Stimulated activated naive CD8-positive, alpha-beta T cell treated with anti-CD3 and anti-CD28 coated beads, Interleukin-15, amount 100 ng/mL, for 72 hours (primary cell): ENCODE measurements around the gene ARSG.
"Not testable (repeated sequence)": the region's sequence is repeated elsewhere in the genome, so short reads cannot be mapped to it uniquely, and the experiment has no call there.

Experiments
- ATAC-seq: fragments of 150-1000 bp; cut with Tn5 transposase; 2 replicates; pipeline ENCODE4 v1.10.0; 2021; ENCODE audit warnings: mild to moderate bottlenecking, moderate library complexity
- DNase-seq, 2 donors: peaks; one replicate each; pipeline ENCODE4 v3.0.0; 2021 to 2022
- H3K27ac Mint-ChIP-seq, 2 donors: one replicate each; pipeline ENCODE4 v1.8.0; 2022; ENCODE audit warnings: mild to moderate bottlenecking in 2 of 2, mixed read lengths in 2 of 2, moderate library complexity in 2 of 2
- H3K27me3 Mint-ChIP-seq: one replicate; pipeline ENCODE4 v1.8.0; 2022; ENCODE audit warnings: mixed read lengths
- H3K4me1 Mint-ChIP-seq: one replicate; pipeline ENCODE4 v1.8.0; 2022; ENCODE audit warnings: mild to moderate bottlenecking, mixed read lengths
- H3K4me3 Mint-ChIP-seq, 2 donors: one replicate each; pipeline ENCODE4 v1.8.0; 2022; ENCODE audit warnings: mild to moderate bottlenecking in 2 of 2, mixed read lengths in 2 of 2, moderate library complexity in 1 of 2
- H3K9me3 Mint-ChIP-seq, 2 donors: one replicate each; pipeline ENCODE4 v1.8.0; 2022; ENCODE audit warnings: mixed read lengths in 2 of 2

Gene ARSG

DNA sequence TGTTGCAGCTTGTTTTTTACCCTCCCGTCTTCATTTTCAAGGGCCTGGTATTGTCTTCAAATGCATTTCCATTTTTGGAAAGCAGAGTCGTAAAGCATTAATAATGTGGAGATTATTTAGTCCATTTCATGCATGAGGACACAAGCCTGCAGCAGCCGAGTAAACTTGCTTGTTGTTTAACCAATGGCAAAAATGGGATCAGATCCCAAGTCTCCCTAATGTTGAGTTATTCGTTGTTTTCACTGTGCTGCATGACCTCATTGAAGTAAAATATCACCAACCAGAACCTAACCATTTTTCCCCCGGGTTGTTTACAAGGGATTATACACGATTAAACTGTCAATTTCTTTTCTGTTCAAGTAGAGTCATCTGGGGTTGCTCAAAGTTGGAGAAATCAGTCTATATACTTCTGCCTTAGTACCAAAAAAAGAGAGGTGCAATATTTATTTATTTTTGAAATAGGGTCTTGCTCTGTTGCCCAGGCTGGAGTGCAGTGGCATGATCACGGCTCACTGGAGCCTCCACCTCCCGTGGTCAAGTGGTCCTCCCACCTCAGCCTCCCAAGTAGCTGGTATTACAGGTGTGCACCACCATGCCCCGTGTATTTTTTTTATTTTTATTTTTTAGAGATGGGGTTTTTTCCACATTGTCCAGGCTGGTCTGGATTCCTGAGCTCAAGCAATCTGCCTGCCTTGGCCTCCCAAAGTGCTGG lies 31.1 kb upstream of the ARSG start:
- Mint-ChIP-seq H3K4me3 (peak overlapping the region in 1 of 2 donors; percentile 77), H3K9me3 (no peaks in the 10 kb centered on the region), H3K27me3 (no peaks in the 10 kb centered on the region), H3K4me1 (peaks cover 74% of the 10 kb centered on the region), H3K27ac (no peak overlapping the region)
- no peak for ATAC-seq
- DNase-seq = no peak

DNA sequence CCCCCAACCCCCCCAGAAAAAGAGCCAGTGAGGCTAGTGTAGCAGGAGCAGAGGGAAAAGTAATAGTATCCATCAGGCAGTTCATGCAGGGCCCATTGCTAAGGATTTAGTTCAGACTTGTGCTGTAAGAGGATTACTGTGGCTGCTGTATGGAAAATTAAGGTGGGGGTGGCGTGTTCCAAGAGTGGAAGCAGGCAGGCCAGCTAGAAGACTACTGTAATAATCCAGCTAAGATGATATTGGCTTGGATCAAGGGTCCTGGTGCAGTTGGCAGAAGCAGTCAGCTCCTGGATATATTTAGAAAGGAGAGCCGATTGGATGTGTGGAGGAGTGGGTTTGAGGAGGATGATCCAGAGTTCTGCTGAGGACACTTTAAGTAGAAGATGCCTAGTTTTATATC lies 28.8 kb upstream of the ARSG start:
- H3K4me3 Mint-ChIP-seq, H3K27ac Mint-ChIP-seq, H3K9me3 Mint-ChIP-seq: not testable (repeated sequence)

DNA sequence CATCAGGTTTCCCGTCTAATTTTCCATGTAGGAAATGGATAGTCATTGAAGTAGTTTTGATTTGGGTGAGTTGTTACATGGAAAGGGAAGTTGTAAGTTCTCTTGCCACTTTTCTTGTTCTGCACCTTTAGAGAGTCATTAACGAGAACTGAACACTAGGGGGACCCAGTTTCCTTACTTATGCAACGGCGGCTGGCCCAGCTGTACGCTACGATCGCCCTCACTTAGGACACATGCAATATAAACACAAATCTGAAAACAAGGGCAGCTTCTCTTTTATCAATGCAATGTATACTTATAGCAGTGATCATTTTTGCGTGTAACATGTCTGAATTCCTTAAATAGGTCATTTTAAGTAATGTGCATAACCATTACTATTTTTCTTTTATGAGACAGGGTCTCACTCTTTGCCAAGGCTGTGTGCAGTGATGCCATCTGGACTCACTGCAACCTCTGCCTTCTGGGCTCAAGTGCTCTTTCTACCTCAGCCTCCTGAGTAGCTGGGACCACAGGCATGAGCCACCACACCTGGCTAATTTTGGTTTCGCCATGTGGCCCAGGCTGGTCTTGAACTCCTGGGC lies 28.1 kb upstream of the ARSG start:
- not testable (repeated sequence) for H3K27me3 Mint-ChIP-seq, H3K9me3 Mint-ChIP-seq, H3K27ac Mint-ChIP-seq, H3K4me3 Mint-ChIP-seq, DNase-seq
- peak; percentile 18 for ATAC-seq
- H3K4me1 Mint-ChIP-seq = peaks cover 44% of the 10 kb centered on the region

More for the DNA sequence above, 28.8 kb upstream of the ARSG start:
- H3K27me3 Mint-ChIP-seq, ATAC-seq, DNase-seq: not testable (repeated sequence)
- H3K4me1 Mint-ChIP-seq = peaks cover 51% of the 10 kb centered on the region

DNA sequence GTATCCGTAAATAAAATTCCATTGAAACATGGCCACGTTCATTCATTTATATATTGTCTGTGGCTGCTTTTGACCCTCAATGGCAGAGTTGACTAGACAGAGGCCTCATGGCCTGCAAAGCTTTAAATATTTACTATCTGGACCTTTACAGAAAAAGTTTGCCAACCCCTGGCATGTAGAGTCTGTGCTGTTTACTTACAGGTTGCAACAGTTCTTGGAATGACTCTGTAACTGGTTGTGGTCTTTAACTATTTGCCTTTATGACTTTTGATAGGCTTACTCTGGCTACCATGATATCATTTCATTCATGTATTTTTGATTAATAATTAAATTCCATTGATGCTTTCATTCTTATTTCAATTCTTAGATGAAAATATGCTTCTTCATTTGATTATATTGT lies 25.5 kb upstream of the ARSG start:
- not testable (repeated sequence) for DNase-seq, H3K27me3 Mint-ChIP-seq, H3K9me3 Mint-ChIP-seq, H3K27ac Mint-ChIP-seq, H3K4me3 Mint-ChIP-seq
- peak; percentile 62 for ATAC-seq
- H3K4me1 Mint-ChIP-seq = peaks cover 23% of the 10 kb centered on the region

DNA sequence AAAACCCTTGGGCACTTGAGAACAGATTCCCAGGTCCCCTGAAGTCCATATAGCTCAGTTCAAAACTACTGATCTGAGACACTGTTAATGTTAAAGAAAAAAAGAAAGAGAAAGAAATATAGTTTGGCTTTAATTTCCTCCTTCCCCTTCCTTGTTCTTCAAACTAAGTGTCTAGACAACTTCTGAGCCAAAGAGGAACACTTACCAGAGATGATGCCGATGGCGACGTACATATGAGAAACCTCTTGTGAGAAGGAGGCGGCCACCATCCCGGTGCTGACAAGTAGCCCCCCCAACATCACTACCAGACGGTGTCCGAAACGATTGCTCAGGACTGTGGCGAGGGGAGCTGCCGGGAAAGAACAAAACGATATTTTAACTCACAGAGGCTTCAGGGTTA lies 17.6 kb upstream of the ARSG start:
- ATAC-seq = no peak
- Mint-ChIP-seq H3K4me3 (no peak overlapping the region), H3K27ac (peak overlapping the region in 1 of 2 donors; percentile 88), H3K9me3 (no peaks in the 10 kb centered on the region), H3K4me1 (no peaks in the 10 kb centered on the region), H3K27me3 (no peaks in the 10 kb centered on the region)
- no peak for DNase-seq

DNA sequence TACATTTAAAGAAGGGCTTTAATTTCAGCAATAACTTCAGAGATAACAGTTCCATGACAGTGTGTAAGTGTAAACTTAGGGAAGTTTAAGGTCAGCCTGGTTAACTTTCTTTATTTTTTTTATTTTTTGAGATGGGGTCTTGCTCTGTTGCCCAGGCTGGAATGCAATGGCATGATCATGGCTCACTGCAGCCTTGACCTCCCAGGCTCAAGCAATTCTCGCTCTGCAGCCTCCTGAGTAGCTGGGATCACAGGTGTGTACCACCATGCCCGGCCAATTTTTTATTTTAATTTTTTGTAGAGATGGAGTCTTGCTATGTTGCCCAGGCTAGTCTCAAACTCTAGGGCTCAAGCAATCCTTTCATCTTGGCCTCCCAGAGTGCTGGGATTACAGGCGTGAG lies 15.0 kb upstream of the ARSG start:
- H3K9me3 Mint-ChIP-seq, H3K27ac Mint-ChIP-seq, DNase-seq, H3K4me3 Mint-ChIP-seq, ATAC-seq, H3K27me3 Mint-ChIP-seq, H3K4me1 Mint-ChIP-seq: not testable (repeated sequence)

DNA sequence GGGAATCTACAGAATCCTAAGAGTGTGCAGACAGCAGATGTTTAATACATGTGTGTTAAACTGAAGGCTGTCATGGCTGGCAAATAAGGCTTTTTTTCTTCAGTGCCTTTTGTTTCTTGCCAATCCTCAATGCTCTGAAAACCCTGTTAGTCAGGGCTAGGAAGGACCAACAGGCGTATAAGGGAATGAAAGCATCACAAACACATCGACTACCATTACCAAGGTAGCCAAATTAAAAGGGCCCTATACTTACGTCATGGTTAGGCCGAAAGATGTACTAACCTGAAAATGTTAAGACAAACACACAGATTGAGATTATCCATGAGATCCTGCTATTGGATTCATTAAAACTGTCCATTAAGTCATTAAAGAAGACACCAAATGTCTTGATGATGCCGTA lies 13.5 kb upstream of the ARSG start:
- H3K27ac Mint-ChIP-seq = no peak overlapping the region
- DNase-seq = no peak
- H3K9me3 Mint-ChIP-seq = no peaks in the 10 kb centered on the region
- peaks cover 5% of the 10 kb centered on the region for H3K4me1 Mint-ChIP-seq
- H3K4me3 Mint-ChIP-seq = no peak overlapping the region
- no peak for ATAC-seq
- H3K27me3 Mint-ChIP-seq = no peaks in the 10 kb centered on the region

DNA sequence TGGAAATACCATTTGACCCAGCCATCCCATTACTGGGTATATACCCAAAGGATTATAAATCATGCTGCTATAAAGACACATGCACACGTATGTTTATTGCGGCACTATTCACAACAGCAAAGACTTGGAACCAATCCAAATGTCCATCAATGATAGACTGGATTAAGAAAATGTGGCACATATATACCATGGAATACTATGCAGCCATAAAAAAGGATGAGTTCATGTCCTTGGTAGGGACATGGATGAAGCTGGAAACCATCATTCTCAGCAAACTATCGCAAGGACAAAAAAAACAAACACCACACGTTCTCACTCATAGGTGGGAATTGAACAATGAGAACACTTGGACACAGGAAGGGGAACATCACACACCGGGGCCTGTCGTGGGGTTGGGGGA lies 9.3 kb upstream of the ARSG start:
- ATAC-seq, H3K4me3 Mint-ChIP-seq, H3K9me3 Mint-ChIP-seq, H3K4me1 Mint-ChIP-seq, DNase-seq, H3K27ac Mint-ChIP-seq, H3K27me3 Mint-ChIP-seq: not testable (repeated sequence)

DNA sequence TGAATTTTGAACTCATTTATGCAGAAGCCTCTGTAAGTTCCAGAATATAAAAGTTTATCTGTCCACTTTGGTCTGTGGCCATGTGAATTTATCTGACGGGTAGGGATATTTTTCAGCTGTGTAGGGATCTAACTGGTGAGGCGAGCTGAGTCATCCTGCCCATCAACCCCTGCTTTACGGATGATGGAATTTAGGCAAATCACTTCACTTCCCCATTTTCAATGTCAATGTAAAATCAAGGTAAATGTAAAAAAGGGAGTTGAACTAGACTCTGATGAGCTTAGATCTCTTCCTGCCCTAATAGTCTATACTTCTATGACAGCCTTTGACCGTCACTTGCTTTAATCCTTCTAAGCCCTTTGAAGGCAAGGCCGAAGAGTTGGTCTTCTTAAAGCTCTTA lies 2.9 kb upstream of the ARSG start:
- Mint-ChIP-seq H3K27me3 (no peaks in the 10 kb centered on the region), H3K9me3 (no peaks in the 10 kb centered on the region), H3K27ac (no peak overlapping the region), H3K4me1 (peaks cover 42% of the 10 kb centered on the region), H3K4me3 (no peak overlapping the region)
- no peak for DNase-seq
- no peak for ATAC-seq

DNA sequence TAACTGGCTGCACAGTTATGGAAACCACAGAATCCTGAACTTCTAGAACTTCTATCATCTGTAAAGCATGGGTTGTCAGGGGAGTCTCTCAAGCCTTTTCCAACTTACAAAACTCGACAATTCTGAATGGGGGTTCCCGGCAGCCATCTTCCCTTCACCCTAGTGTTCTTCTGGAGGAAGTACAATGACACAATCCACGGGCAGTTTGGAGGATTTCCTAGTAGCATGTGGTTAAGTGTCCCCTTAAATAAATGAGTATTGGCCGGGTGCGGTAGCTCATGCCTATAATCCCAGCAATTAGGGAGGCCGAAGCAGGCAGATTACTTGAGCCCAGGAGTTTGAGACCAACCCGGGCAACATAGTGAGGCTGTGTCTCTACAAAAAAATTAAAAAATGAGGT lies 2.5 kb upstream of the ARSG start:
- Mint-ChIP-seq H3K9me3 (no peaks in the 10 kb centered on the region), H3K27me3 (no peaks in the 10 kb centered on the region), H3K4me1 (peaks cover 42% of the 10 kb centered on the region), H3K4me3 (peak overlapping the region; percentile 13 to 100), H3K27ac (peak overlapping the region in 1 of 2 donors; percentile 81)
- ATAC-seq (no peak), DNase-seq (peak; percentile 24 to 31)

DNA sequence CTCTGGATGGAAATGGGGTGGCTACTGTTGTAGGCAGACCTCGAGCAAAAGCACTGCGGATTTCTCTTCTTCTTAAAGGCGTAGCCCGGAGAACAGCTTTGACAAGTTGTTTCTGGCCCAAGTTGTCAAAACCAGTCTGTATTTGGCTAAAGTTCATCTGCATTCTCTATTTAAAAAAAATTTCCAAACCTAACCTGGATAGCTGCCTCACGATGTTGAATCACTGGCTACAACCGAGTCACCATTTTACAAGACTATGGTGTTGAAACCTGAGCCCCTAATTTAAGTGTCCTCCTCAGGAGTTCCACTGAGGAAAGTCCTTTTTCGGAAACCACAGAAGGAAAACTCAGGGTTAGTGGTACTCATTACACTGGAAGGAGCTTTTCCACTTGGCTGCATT lies 1.8 kb upstream of the ARSG start:
- Mint-ChIP-seq H3K27me3 (no peaks in the 10 kb centered on the region), H3K4me1 (peaks cover 49% of the 10 kb centered on the region), H3K27ac (no peak overlapping the region), H3K9me3 (no peaks in the 10 kb centered on the region), H3K4me3 (peak overlapping the region; percentile 97 to 100)
- ATAC-seq (no peak), DNase-seq (no peak)

DNA sequence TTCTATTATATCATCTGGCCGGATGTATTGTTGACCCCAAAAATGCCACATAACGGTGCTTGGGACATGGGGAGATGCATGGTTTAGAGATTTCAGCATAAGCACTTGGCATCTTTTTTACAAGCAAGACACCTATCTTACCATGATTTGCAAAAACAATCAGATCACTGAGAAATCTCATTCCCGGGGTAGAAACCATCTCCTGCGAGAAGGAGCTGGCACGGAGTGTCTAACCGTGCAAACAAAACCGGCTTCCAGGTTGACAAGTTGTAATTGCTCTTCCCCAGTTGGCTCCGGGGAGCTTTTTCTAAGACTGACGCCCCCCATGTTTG lies 1.4 kb upstream of the ARSG start:
- Mint-ChIP-seq H3K27ac (peak overlapping the region in 1 of 2 donors; percentile 100), H3K4me1 (peaks cover 53% of the 10 kb centered on the region), H3K4me3 (peak overlapping the region; percentile 97 to 100), H3K9me3 (no peaks in the 10 kb centered on the region), H3K27me3 (no peaks in the 10 kb centered on the region)
- DNase-seq = no peak
- no peak for ATAC-seq

DNA sequence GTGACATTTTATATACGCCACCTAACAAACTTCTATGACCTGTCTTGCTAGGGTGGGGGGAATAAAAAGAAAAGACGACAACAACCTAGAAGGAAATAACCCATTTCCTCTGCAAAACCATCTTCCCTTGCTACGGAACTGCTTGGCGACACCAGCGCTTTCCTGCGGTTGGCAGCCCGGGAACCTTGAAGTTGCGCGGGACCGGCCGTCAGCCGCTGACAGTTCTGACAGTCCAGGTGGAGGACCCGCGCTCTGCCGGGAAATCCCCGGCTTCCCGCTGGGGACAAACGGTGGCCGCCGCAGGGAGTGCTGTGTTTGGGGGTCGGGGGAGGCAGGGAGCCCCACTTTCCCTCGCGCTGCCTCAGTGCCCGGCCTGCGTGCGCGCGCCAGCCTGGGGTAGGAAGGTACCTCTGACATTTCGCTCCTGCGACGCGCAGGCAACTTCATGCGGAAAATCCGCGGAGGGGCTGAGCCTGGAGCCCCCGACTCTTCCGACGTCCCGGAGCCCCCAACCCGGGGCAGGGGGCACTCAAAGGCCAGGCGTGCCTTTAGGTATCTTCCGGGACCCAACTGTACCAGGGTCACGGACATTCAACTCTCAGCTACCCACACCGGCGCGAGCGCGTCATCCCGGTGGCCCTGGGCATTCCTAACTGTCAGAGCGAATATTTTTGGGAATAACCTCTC lies 884 bp upstream of the ARSG start:
- ATAC-seq (no peak), DNase-seq (peak; percentile 39 to 62)
- no peaks in the 10 kb centered on the region for H3K27me3 Mint-ChIP-seq
- H3K4me1 Mint-ChIP-seq = peaks cover 57% of the 10 kb centered on the region
- H3K4me3 Mint-ChIP-seq = peak overlapping the region; percentile 97 to 100
- no peaks in the 10 kb centered on the region for H3K9me3 Mint-ChIP-seq
- H3K27ac Mint-ChIP-seq = peak overlapping the region; percentile 98 to 100

DNA sequence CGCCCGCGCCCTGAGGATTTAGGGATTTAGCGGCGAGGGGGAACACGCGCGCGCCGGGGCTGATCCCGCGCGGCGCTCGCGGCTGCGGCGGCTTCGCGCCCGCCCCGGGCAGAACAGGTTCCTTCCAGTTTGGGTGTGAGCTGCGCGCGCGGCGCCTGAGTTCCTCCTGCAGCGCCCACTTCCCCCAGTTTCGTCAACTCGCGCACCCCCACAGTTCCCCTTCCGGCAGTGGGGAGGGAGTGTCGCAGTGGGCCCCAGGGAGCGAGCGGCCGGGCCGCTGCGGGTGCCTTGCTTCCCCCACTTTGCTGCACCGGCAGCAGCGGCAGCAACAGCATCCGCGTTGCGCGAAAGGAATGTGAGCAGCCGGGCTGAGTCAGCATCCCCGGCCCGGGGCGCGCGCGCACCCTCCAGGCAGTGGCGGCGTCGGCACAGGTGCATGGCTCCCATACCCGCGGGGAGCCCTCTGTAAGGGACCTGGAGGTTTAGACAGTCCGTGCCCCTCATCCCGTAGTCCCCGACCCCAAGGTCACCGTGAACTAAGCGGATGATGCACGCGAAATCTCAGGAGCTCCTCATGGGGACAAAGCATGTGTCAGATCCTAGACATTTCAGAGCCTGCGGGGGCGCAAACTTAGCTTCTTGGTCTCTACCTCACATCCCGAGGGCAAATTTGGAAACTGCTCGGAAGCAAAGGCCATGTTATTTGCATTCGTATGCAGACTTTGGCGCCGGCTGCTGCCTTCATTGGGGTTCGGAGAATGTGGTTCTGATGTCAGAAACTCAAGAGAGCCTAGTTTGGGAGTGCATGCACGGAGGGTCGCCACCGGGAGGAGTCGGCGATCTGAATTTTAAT lies 767 bp downstream of the ARSG start:
- H3K4me1 Mint-ChIP-seq = peaks cover 69% of the 10 kb centered on the region
- H3K27me3 Mint-ChIP-seq = no peaks in the 10 kb centered on the region
- ATAC-seq (peak; percentile 79), DNase-seq (peak; percentile 88 to 93)
- H3K4me3 Mint-ChIP-seq = peak overlapping the region; percentile 89 to 92
- H3K9me3 Mint-ChIP-seq = no peaks in the 10 kb centered on the region
- H3K27ac Mint-ChIP-seq = peak overlapping the region; percentile 92 to 94

DNA sequence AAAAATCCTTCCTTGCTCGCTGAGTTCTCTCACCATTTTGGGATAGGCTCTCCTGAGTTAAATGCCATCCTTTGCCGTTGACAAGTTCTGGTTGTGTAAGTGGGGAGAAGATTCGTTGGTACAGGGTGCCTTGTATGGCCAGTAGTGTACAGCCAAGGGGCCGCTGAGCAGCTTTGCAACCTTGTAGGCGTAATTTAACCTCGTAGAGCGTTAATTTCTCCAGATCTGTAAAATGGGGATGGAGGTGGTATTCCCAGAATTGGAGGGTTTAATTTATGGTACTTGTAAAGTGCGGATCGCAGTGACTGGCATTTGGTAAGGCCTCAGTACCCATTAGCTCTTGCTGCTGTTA lies 1.4 kb downstream of the ARSG start:
- H3K9me3 Mint-ChIP-seq = no peaks in the 10 kb centered on the region
- peak overlapping the region; percentile 77 to 92 for H3K27ac Mint-ChIP-seq
- no peak for ATAC-seq
- H3K4me1 Mint-ChIP-seq = peaks cover 72% of the 10 kb centered on the region
- no peak for DNase-seq
- peak overlapping the region; percentile 89 to 92 for H3K4me3 Mint-ChIP-seq
- H3K27me3 Mint-ChIP-seq = no peaks in the 10 kb centered on the region
